Cerebellar nuclear complex (tissue), 1 donor: ENCODE data around the gene SPSB3.

ENCODE experiments used
- DNase-seq, 2 experiments: peaks; one replicate each; lab custom pipeline; 2025; lab: John Stamatoyannopoulos, UW

Gene SPSB3

GRCh38 chr16:1775006-1775845, 7.1 kb downstream of the SPSB3 start:
- DNase-seq, result no peak

DNA sequence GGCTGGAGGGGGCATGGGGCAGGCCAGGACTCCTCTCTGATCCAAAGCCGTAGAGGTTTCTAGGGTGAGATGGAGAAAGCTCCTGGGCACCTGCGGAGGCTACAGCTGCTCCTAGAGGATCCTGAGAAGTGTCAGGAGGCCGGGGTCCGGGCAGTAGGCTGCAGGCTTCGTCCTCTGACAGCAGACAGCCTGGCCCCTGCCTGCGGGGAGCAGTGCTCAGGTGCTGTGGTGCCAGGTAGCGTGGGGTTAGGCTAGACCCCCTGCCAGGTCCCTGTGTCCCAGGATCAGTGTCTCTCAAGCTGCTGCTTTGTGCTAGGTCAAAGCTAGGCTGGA, 8.0 kb downstream of the SPSB3 start:
- no peak for DNase-seq

DNA sequence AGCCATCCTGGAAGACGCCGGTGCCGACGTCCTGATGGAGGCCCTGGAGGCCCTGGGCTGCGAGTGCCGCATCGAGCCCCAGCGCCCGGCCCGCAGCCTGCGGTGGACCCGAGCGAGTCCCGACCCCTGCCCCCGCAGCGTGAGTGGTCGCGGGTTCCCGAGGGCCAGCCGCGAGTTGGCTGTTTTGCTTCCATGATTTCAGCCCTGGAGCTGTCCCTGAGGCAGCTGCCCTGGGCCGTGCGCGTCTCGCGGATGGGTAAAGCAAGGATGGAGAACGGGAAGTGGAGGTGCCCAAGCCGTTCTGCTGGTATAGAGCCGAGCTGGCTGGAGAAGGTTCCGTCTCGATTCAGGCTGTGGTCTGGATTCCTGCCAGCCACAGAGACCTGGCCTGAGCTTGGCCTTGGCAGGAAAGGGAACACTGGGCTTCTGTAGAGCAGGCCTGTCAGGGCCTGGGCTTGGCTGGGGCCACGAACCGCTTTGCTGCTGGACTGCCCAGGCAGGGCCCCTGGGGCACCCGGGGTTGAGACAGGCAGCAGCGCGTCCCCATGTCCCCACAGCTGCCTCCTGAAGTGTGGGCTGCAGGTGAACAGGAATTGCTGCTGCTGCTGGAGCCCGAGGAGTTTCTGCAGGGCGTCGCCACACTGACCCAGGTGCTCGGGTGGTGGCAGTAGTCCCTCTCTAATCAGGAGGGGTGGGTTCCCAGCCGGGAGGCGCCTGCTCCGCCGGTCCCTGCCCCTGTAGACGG, 8.5 kb downstream of the SPSB3 start:
- DNase-seq, result no peak

DNA sequence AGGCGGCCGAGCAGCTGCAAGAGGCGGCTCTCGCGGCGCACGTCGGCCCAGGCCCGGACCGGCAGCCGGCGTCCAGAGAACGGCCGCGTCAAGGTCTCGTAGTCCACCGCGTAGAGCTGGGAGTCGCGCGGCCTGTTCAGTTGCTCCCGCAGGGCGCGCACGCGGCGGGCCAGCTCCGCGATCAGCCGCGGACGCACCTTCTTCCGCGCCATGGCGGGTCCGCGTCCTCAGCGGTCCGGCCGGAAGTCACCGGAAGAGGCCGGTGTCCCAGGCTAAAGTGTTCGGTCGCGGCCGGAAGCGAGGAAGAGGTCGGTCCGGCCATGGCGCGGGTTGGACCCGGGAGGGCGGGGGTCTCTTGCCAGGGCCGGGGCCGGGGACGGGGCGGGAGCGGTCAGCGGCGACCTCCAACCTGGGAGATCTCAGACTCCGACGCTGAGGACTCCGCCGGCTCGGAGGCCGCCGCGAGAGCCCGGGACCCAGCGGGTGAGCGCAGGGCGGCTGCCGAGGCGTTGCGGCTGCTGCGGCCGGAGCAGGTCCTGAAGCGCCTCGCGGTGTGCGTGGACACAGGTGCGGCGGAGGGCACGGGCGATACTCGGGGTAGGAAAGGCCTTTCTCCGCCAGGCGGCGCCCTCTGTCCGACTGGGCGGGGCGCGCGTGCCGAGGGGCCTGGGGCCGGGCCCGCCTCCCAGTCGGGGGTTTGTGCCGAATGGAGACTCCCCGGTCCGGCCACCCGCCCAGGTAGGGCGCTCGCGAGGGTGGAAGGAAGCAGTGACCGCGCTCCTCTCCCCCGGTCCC, 9.3 kb downstream of the SPSB3 start, which contains the start of gene MRPS34:
Gene MRPS34, minus strand, starts transcription at position 227 of the 795 bp plus-strand sequence. Its CDS starts 15 bp downstream, at position 212.
- DNase-seq, result no peak

GRCh38 chr16:1772362-1772907, 9.9 kb downstream of the SPSB3 start, which contains the start of gene EME2:
Gene EME2, plus strand, starts transcription at chr16:1772810. Its CDS starts 418 bp downstream, at chr16:1773228.
- DNase-seq, result no peak

- no peak for DNase-seq
These were observed 10.5 kb downstream of the SPSB3 start for GRCh38 chr16:1771864-1772361.

GRCh38 chr16:1771188-1771863, 11.0 kb downstream of the SPSB3 start, which contains the start of gene NME3:
Gene NME3, minus strand, starts transcription at chr16:1771543. Its CDS starts 9 bp downstream, at chr16:1771534.
- no peak for DNase-seq

GRCh38 chr16:1770328-1771187, 11.8 kb downstream of the SPSB3 start:
- DNase-seq, result no peak

DNA sequence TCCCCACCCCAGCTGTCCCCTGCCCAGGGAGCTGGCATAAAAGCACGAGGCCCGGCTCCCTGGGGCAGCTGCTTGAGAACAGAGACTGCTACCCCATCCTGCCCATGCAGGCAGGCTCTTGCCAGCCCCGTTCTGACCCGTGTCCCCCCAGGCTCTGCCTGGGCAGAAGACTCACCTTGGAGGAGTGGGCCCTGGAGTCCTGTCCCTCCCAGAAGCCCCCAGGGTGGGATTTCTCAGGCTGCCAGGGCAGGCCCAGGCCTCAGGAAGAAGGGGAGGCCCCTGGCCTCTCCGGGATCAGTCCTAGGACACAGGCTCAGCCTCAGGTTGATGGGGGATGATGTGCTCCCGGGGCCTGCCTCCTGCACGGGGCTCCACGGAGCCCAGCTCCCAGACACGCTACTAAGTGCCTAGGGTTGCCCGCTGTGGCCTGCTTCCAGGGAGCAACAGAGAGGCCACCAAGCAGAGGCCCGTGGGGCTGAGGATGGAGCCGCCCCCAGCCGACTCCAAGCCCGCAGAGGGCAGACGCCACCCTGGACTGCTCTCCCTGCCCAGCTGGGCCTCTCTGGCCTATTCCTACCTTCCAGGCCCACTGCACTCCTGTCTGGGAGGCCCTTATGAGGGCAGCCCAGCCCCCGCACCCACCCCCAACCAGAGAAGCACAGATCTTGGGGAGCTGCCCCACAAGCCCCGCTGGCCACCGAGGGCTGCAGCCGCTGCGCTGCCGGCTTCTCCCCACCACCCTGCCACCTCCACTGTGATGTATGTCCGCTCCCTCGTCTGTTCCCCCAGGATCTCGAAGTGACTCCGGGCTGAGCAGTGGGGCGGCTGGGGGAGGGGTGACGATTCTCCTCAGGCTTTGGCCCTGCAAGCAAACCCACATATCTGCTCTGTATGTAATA, 12.7 kb downstream of the SPSB3 start:
- no peak for DNase-seq

- DNase-seq, result no peak
These were observed 13.5 kb downstream of the SPSB3 start for GRCh38 chr16:1768767-1769401.

GRCh38 chr16:1768061-1768766, 14.2 kb downstream of the SPSB3 start:
- no peak for DNase-seq

DNA sequence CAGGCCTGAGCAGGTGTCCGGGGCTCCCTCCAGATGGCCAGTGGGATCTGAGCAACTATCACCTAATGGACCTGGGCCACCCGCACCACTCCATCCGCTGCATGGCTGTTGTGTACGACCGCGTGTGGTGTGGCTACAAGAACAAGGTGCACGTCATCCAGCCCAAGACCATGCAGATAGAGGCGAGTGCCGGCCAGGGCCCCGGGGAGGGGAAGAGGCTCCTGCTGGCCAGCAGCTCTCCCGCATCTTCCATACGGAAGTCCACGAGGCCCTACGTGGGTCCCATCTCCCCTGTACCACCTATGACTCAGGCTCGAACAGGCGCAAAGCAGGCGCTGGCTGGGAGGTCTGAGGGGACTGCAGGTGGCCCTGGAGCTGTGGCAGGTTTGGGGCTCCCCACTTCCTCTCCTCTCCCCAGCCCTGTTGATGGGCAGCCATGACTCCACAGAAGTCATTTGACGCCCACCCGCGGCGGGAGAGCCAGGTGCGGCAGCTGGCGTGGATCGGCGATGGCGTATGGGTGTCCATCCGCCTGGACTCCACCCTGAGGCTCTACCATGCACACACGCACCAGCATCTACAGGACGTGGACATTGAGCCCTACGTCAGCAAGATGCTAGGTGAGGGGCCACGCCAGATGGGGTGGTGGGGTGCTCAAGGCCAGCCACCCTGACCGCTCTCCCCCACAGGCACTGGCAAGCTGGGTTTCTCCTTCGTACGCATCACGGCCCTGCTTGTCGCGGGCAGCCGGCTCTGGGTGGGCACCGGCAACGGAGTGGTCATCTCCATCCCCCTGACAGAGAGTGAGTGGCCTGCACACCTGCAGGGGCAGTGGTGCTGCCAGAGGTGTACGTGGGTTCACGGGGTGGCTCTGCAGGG, 15.0 kb downstream of the SPSB3 start:
- no peak for DNase-seq

DNA sequence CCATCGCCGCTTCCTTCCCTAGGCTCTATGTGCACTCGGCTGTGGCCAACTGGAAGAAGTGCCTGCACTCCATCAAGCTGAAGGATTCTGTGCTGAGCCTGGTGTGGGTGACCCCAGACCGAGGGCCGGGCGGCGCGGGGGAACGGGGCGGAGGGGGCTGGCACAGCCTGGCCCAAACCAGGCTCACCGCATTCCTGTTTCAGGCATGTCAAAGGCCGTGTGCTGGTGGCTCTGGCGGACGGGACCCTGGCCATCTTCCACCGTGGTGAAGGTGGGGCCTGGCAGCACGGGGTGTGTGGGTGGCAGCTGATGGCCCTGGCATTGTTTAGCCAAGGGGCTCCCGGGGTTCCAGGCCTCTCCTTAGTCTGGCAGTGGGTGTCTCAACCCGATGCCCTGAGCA, 15.7 kb downstream of the SPSB3 start:
- DNase-seq, result no peak

- DNase-seq, result no peak
These were observed 16.1 kb downstream of the SPSB3 start for GRCh38 chr16:1766231-1766630.

DNA sequence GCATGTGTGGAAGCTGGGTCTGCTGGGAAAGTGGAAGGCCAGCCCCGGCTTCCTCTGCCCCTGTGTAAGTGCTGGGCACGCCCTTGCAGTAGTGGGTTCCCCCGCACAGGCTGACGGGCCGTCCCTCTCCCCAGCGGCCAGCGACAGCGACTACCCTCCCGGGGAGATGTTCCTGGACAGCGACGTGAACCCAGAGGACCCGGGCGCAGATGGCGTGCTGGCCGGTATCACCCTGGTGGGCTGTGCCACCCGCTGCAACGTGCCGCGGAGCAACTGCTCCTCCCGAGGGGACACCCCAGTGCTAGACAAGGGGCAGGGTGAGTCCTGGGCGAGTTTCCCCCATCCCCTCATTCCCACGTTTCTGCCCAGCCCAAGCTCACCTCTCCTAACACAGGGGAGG, 16.5 kb downstream of the SPSB3 start:
- DNase-seq, result no peak

GRCh38 chr16:1764971-1765370, 17.4 kb downstream of the SPSB3 start:
- DNase-seq, result no peak
